ENCODE results near the gene FCMR.
A peak's percentile ranks its signal among the peaks of the same experiment; 100 is the strongest.

Gene FCMR

GRCh38 chr1:206923009-206923960 lies 1.5 kb upstream of the FCMR start:
- DNase-seq = no peak

GRCh38 chr1:206922524-206922923 lies 783 bp upstream of the FCMR start:
- no peak for DNase-seq

GRCh38 chr1:206918076-206918475 lies 3.7 kb downstream of the FCMR start:
- no peak for DNase-seq

- no peak for DNase-seq
Measured at GRCh38 chr1:206916000-206916709, 5.6 kb downstream of the FCMR start.

- DNase-seq = no peak
Measured at GRCh38 chr1:206915030-206915735, 6.6 kb downstream of the FCMR start.

- no peak for DNase-seq
Measured at GRCh38 chr1:206913766-206914537, 7.8 kb downstream of the FCMR start.

- DNase-seq = peak; percentile 75
Measured at GRCh38 chr1:206912445-206913095, 9.2 kb downstream of the FCMR start.

- peak; percentile 64 for DNase-seq
Measured at GRCh38 chr1:206911064-206911663, 10.6 kb downstream of the FCMR start.

- DNase-seq = no peak
Measured at GRCh38 chr1:206909883-206910318, 11.8 kb downstream of the FCMR start.

- DNase-seq = no peak
Measured at GRCh38 chr1:206909161-206909882, 12.4 kb downstream of the FCMR start.

GRCh38 chr1:206908038-206908437 lies 13.7 kb downstream of the FCMR start:
- DNase-seq = no peak

GRCh38 chr1:206907304-206907991 lies 14.3 kb downstream of the FCMR start:
- DNase-seq = no peak

- DNase-seq = peak; percentile 99
Measured at GRCh38 chr1:206905295-206906164, 16.2 kb downstream of the FCMR start.

- DNase-seq = no peak
Measured at GRCh38 chr1:206904423-206905142, 17.2 kb downstream of the FCMR start.

- DNase-seq = no peak
Measured at GRCh38 chr1:206903687-206904086, 18.1 kb downstream of the FCMR start.

GRCh38 chr1:206902702-206903101 lies 19.0 kb downstream of the FCMR start:
- DNase-seq = no peak

GRCh38 chr1:206901944-206902343 lies 19.8 kb downstream of the FCMR start:
- DNase-seq = no peak

- no peak for DNase-seq
Measured at GRCh38 chr1:206900149-206900548, 21.6 kb downstream of the FCMR start.

Data from fibroblast of skin of back (primary cell).